GM19372 (cell line): ENCODE data around the gene WDR75.
"Not testable (repeated sequence)": the region's sequence is repeated elsewhere in the genome, so short reads cannot be mapped to it uniquely, and the experiment has no call there.

Source experiments
- ATAC-seq: cut with Tn5 transposase; IDR thresholded peaks from one replicate; pipeline ENCODE4 v1.9.1; 2021; ENCODE audit warnings: mild to moderate bottlenecking, low read depth, moderate library complexity; ENCODE audit not compliant: unreplicated experiment

WDR75 gene

DNA sequence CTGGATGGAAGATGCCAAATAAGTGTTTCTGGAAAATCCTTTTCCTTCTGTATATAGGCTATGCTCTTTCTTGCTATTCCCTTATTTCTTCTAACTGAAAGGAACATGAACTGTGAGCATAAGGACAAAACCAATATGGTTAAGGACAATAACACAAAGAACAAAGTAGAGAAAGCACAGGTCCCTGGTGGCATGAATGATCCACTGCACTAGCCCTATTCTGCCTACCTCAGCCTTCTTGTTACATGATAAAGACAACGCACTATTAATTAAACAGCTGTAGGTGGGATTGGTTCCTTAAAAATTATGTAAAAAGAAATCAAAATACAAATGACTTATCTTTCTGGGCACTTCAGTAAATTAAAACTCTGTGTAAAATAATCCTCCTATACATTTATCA lies 1.9 kb upstream of the WDR75 start:
- ATAC-seq: no peak

DNA sequence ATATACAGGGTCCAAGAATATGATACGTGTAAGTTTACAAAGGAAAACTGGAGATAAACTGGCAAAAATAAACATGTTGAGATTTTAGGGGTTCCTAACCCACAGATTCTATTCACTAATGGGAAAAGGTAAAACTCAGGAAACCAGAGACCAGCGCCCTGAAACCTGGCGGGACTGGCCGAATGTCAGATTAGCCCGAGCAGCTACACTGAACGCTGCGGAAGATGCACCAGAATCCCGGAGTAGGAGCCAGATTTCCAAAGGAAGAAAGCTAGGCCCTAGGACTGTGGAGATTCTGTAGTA lies 679 bp upstream of the WDR75 start:
- peak; percentile 21 for ATAC-seq

DNA sequence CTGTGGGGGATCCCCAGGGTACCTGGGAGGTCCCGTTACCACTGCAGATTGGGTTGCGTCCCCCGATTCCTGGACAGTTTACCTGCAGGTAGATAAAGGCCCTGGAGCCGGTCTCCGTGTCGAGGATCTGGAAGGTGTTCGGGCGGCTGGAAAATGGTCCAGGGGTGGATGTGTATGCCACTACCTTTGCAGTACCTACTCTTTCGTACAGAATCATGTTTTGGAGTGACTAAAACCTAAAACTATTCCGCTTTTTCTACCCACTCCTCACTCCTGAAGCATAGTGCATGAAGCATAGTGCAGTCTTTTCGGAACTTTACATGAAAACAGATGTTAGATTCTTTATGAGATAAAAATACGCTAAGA lies 418 bp downstream of the WDR75 start:
- ATAC-seq: no peak

DNA sequence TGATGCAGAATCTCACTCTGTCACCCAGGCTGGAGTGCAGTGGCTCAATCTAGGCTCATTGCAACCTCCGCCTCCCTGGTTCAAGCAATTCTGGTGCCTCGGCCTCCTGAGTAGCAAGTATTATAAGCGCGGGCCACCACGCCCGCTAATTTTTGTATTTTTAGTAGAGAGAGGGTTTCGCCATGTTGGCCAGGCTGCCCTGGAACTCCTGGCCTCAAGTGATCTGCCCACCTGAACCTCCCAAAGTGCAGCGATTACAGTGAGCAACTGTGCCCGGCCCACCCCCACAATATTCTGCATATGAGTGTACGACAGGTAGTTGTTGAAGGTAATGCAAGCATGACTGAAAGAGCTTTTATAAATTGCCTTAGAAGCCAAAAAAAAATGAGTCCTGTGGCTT lies 1.2 kb downstream of the WDR75 start:
- no peak for ATAC-seq

DNA sequence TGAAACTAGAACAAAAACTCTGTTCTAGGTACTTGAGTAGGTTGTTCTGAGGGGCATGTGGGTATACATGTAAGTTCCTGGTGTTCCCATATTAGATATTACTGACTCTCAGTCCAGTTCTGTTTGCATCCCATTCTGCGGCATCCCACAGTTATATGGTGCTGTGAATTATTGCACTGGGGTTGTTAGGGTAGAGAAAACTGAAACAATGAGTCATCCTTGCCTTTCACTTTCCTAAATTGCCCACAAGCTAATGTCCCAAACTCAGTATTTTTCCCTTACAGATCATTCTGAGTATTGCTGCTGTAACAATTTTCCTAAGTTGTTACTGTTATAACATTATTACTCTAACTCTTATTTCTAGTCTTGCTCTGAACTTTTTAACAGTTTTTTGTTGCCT lies 3.0 kb downstream of the WDR75 start:
- no peak for ATAC-seq

DNA sequence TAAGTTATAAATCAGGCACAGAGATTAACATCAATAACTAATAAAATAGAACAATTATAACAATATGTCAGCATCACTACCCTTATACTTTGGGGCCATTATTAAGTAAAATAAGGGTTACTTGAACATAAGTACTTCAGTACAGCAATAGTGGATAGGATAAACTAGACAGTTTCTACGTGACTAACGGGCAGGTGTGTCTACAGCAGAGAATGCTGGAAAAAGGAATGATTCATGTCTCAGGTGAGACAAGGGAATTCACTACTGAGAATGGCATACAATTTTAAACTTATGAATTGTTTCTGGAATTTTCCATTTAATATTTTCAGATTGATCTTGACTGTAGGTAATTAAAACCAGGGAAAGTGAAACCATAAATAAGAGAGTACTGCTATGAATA lies 5.5 kb downstream of the WDR75 start:
- ATAC-seq: no peak

DNA sequence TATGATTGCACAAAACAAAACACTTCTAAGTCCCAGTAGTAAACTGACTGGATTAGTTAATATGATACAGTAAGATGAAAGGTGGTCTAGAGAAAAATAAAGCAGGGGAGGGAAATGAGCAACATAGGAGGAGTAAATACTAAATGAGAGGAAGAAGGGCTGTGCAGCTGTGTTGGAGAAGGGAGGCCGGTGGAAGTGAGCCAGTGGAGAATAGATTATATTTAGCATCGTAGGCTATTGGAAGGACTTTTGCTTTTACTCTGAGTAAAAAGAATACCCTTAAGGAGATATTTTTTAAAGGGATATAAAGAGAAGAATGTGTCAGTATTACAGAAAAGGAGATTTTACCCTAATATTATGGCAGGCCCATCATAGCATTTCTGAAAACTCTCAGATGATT lies 12.7 kb downstream of the WDR75 start:
- ATAC-seq: no peak

DNA sequence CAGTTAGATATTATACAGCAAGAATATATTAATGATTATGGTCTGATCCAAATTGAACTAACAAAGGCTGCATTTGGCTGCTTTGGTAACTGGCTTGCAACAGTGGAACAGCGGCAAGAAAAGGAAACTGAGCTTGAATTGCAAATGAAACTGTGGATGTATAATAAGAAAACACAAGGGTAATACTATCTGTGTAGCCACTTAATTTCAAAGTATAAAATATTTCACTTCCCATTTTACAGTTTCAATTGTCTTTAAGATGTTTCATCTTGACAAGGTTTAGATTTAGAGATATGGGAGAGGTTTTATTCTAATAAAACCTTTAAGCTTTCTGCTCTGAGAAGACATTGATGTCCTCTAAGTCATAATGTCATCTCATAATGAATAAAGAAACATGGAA lies 23.8 kb downstream of the WDR75 start:
- no peak for ATAC-seq

DNA sequence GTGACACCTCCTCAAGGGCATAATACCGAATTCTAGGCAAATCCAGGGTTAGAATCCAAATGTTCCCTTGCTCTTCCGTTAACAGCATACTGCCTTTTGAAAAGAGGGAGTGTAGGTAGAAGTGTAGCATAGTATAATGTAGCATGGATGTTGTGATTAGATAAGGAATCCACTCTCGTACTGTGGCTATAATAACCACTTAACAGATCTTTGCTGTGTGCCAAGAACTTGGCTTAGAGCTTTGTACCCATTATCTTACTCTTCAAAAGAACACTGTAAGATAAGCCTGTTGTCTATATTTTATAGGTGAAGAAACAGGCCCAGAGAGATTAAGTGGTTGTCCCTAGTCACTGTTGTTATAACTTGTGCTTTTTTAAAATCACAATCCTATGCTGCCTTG lies 24.2 kb downstream of the WDR75 start:
- no peak for ATAC-seq

DNA sequence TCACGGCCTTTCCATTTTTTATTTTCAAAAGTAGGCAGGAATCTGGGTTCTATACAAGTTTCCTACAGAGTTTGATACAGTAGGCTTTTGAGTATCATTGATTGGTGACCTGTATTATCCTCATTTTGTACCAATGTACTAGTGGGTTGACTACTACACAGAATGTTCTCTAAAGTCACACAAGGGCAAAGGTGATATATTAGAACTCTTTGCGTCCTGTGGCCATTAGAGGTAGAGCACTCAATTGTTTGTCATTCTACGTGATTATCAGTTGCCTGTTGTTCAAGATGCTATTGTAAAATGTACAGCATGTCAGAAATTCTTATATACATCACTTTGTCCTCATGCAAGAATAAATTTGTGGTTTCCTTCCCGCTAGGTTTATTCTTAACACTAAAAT lies 24.8 kb downstream of the WDR75 start:
- no peak for ATAC-seq

DNA sequence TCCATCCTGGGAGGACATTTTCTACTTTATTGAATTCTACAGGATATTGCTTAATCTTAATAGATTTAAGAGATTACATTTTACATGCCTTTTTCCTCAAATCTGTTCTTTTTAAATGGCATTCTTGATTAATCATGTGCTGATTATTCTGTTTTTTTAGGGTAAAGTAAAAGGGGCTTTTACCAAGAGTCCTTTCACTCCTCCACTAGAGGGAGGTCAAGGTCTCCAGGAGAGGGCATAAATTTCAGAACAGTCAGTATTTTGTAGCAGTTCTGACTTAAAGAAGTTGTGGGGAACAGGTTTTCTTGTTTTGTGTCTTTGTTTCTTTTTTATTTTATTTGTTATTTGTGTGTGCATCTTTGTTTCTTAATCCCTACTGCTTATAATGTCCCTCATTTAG lies 25.4 kb downstream of the WDR75 start:
- no peak for ATAC-seq

DNA sequence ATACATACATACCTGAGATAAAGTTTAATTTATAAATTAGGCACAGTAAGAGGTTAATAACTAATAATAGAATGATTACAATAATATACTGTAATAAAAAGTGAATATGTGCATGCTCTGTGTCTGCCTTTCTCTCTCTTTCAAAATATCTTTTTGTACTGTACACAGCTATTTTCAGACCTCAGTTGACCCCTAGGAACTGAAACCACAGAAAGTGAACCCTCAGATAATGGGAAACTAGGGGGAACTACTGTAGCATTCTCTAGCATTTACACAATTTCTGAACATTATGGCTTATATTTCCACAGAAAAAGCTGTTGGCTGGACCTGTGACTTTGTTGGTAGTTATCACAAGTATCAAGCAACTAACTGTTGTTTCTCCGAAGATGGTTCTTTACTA lies 25.9 kb downstream of the WDR75 start:
- ATAC-seq: no peak

DNA sequence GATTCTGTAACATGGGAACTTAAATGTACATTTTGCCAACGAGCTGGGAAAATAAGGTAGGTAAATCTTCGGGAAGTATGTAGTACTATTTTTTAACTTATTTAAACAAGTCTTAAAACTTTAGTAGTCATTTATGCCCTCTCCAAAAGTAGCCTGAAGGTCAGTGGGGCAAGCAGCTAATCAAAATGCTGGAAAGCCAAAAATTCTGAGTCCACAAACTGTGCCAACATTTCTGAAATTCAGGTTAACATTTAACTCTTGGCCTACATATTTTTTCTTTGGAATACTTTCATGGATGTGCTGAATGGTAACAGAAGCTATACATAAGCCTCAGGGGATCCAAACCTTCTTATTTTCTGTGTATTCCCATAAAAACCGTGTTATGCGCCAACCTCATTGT lies 26.3 kb downstream of the WDR75 start:
- no peak for ATAC-seq

DNA sequence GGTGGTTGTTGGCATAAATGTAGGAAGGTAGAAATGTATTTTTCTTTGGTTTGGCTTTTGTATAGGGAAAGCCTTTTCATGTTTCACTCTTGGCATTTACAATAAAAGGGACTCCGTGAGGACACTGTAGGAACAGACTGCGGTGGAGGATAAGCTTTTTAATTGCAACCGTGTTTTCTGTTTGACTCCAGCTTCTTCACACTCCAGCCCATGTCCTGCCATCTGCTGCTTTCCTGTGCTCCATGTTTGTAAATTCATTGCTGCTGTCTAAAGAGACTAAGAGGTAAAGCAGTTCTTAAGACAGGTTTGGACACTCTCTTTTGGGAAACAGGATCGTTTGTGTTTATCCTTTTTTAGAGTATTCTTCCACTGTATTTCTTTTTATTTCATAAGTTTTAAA lies 33.3 kb downstream of the WDR75 start:
- no peak for ATAC-seq

DNA sequence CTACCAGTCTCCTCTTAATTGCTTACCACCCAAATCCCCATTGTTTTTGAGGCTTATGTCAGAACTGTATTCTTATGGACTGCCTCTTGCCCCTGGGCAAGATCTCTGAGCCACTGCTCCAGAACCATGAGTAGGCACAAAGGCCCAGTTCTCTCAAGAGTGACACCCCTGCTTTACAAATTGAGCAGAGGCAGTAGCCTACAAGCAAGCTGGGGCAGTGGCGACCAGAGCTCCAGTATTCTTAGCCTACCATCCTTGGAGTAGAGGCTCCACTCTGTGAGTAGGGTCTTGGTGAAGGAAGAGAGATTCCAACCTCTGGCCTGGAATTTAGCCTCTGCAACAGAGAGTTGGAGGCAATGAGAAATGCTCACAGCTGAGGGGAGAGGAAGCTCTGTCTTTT lies 36.5 kb downstream of the WDR75 start:
- ATAC-seq: no peak

DNA sequence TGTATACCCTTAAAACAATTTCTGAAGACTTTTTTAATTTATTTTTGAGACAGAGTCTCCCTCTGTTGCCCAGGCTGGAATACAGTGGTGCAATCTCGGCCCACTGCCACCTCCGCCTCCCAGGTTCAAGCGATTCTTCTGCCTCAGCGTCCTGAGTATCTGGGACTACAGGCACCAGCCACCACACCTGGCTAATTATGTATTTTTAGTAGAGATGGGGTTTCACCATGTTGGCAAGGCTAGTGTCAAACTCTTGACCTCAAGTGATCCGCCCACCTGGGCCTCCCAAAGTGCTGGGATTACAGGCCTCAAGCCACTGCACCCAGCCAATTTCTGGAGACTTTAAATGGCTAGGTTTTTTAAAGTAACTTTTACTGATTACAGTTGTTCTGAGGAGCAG lies 37.0 kb downstream of the WDR75 start:
- ATAC-seq: not testable (repeated sequence)

DNA sequence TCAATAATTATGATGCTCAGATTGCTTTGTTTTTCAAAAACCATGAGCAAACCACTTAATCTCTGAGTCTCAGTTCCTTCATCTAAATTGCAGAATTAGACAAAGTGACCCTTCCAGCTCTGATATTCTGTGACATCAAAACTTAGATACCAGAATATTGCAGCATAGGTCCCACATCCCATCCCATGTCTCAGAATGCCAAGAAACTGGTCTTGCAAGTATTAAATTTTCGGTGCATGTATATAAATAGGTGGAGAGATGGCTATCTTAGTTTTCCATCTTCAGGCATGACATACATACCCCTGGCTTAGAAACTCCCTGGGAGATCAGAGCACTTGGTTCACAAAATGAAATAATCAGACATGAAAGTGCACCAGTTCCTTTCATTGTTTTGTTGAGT lies 39.8 kb downstream of the WDR75 start:
- no peak for ATAC-seq

DNA sequence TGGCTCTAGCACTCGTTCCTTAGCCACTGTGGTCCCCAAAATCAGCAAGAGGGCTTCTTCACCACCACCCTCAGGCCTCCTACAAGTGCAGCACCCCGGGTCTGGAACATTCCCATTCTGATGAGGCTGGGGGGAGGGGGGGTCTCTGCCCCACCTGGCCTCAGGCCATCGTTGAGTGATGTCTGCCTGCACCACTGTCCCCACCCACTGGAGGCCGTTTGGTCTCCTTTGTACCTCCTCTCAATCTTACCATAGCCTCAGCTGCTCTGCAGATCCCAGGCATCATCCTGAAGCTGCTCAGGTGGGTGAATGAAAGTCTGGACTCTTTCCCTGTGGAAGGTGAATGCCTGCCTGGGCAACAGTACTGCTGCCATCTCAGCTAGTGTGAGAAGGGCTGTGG lies 42.3 kb downstream of the WDR75 start:
- ATAC-seq: no peak

DNA sequence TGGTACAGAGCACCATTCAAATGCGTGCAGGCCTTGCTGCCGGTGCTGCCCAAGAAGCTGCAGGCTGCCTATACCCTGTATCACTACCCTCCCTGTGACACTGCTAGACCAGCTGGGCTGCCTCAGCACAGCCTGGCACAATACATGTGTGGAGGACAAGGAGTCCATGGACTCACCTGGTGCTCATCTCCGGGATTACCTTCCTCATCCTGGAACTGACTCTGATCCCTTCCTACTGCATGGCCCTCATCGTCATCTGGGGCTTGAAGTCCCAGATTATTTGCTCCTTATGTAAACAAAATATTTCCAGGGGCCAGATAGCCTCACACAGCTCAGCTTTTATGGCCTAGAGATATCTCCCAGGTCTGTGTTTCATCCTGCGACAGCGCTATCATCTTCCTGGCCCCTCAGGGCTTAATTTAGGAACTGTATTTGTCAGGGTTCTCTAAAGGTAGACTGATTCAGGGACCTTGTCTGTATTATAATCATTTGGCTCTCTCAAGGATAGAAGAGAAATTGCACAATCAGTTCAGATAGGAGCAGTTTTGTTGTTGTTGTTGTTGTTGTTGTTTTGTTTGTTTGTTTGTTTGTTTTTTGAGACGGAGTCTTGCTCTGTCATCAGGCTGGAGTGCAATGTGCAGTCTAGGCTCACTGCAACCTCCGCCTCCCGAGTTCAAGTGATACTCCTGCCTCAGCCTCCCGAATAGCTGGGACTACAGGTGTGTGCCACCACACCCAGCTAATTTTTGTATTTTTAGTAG lies 42.9 kb downstream of the WDR75 start:
- ATAC-seq: no peak

DNA sequence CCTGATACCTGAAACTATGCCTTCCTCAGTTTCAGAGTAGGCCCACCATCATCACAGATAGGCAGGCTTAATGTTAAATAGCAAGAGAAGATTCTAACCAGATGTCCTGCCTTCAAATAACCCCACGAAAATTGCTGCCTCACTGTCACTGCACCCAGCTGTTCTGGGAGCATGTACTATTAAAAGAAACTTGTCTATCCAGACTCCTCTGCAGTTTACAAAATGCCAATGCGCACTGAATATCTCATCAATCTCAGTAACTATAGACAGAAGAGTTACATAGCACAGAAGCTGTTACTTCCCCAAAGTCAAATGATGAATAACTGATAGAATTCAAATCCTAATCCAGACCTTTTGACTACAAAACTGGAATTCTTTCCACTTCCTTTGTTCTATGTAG lies 43.9 kb downstream of the WDR75 start:
- ATAC-seq: no peak

DNA sequence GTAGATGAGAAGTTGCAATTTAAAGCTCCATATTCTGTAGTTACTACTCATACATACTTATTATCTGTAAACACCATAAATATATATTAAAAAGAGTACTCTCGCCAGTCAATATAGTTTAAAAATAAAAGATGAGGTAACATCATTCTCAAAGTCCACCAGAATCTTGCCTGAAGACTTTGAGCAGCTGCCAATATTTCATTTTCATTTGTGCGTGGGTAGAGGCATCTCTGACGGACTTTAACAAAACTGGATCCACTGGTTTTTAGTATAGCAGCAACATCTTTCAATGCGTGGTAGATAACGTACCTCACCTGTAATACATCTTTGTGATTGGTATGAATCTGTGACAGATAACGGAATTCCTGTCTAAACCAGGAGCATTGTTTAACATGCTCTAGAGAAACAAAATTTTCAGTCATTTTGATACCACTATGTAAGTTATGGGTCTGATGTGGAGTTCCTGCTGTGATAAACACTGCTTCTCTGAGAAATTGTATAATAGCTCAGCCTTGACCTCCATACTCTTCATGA lies 45.0 kb downstream of the WDR75 start:
- ATAC-seq: no peak

DNA sequence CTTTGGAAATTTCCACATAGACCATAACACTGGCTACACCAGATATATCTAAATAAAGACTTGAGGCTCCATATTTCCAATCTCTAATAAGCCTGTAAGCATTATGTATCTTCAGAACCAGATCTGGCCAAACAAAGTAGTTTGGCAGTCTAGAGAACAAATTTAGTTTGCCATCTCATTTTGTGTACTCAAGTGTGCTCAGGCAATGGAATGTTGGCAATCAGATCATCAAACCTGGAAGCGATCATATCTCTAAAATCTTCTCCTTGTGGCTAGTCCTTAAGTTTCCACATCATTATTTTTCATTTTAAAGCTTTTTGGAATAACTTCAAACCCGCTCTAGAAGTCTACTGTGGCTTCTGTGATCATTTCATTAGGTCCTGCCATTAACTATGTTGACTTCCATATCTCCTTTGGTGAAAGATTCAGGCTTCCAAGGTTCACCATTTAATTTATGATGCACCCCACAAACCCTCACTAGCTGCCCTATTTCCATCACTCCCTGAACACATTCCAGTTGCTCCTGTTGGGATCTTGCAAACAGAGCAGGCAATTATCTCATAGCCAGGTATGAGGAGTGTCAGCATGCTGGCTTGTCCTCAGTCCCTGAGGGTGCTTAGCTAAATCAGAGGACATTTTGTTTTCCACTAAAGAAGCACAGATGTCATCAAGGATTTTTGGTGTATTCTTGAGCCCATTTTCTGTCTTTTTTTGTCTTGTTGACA lies 46.2 kb downstream of the WDR75 start:
- no peak for ATAC-seq

DNA sequence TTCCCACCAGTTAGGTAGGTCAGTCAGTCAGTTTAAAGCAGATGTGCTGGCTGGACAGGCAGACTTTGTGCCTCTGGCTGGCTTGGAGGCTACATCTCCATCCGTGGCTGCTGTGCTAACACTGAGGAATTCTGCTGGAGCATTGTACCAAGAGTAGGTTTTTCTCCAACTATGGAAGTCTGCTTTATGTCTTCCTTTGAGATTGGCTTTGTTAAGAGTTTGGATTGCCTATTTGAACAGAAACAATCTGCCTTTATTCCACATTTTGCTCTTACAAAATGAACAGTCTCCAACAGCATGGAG lies 46.7 kb downstream of the WDR75 start:
- no peak for ATAC-seq
